ENCODE results near the gene ACTR6.

DNA sequence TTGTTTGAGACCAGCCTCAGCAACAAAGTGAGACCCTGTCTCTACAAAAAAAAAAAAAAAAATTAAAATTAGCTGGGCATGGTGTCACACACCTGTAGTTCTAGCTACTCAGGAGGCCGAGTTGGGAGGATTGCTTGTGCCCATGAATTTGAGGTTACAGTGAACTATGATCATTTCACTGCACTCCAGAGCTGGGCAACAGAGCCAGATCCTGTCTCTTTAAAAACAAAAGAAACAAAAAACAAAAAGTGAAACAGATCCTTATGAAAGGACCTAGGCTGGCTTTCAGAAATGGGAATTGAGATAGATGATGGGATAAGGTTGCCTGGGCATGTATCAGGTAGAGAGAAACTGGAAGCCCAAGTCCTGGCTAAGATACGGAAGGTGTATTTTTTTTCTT lies 13.9 kb downstream of the ACTR6 start:
- TF ChIP-seq, protein P1, sequence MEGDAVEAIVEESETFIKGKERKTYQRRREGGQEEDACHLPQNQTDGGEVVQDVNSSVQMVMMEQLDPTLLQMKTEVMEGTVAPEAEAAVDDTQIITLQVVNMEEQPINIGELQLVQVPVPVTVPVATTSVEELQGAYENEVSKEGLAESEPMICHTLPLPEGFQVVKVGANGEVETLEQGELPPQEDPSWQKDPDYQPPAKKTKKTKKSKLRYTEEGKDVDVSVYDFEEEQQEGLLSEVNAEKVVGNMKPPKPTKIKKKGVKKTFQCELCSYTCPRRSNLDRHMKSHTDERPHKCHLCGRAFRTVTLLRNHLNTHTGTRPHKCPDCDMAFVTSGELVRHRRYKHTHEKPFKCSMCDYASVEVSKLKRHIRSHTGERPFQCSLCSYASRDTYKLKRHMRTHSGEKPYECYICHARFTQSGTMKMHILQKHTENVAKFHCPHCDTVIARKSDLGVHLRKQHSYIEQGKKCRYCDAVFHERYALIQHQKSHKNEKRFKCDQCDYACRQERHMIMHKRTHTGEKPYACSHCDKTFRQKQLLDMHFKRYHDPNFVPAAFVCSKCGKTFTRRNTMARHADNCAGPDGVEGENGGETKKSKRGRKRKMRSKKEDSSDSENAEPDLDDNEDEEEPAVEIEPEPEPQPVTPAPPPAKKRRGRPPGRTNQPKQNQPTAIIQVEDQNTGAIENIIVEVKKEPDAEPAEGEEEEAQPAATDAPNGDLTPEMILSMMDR (conservative IDR thresholded peaks at IDR 0.05), result no peak
- no peak for TF ChIP-seq EZH2 (IDR thresholded peaks at IDR 0.05; ENCODE audit: low read depth)
